HG03103 (cell line): Measurements from ENCODE around the gene DIDO1.
A peak's percentile ranks its signal among the peaks of the same experiment; 100 is the strongest.

Source experiments
- ATAC-seq: cut with Tn5 transposase; IDR thresholded peaks from one replicate; pipeline ENCODE4 v1.9.1; 2021; ENCODE audit warnings: low read depth; ENCODE audit not compliant: unreplicated experiment

DIDO1 gene

GRCh38 chr20:62840244-62841197 lies 85.8 kb downstream of the DIDO1 start:
- ATAC-seq = no peak

GRCh38 chr20:62839816-62840215 lies 86.5 kb downstream of the DIDO1 start:
- no peak for ATAC-seq

- no peak for ATAC-seq
Observed at GRCh38 chr20:62839261-62839660, 87.0 kb downstream of the DIDO1 start.

- no peak for ATAC-seq
Observed at GRCh38 chr20:62838128-62838891, 88.0 kb downstream of the DIDO1 start.

GRCh38 chr20:62837790-62838127 lies 88.5 kb downstream of the DIDO1 start:
- ATAC-seq = no peak

GRCh38 chr20:62836967-62837490 lies 89.3 kb downstream of the DIDO1 start:
- no peak for ATAC-seq

GRCh38 chr20:62835931-62836861 lies 90.1 kb downstream of the DIDO1 start:
- ATAC-seq = no peak

GRCh38 chr20:62834967-62835730 lies 91.2 kb downstream of the DIDO1 start:
- no peak for ATAC-seq

GRCh38 chr20:62832951-62833391 lies 93.3 kb downstream of the DIDO1 start:
- ATAC-seq = peak; percentile 23

GRCh38 chr20:62832212-62832922 lies 93.9 kb downstream of the DIDO1 start:
- peak; percentile 74 for ATAC-seq

- no peak for ATAC-seq
Observed at GRCh38 chr20:62831854-62832211, 94.5 kb downstream of the DIDO1 start.

GRCh38 chr20:62831361-62831788 lies 94.9 kb downstream of the DIDO1 start:
- no peak for ATAC-seq

- no peak for ATAC-seq
Observed at GRCh38 chr20:62830821-62831220, 95.5 kb downstream of the DIDO1 start.

- no peak for ATAC-seq
Observed at GRCh38 chr20:62830251-62830650, 96.1 kb downstream of the DIDO1 start.

GRCh38 chr20:62829231-62830230 lies 96.8 kb downstream of the DIDO1 start:
- no peak for ATAC-seq

- ATAC-seq = no peak
Observed at GRCh38 chr20:62828511-62829230, 97.6 kb downstream of the DIDO1 start.

- no peak for ATAC-seq
Observed at GRCh38 chr20:62828051-62828450, 98.3 kb downstream of the DIDO1 start.
